ENCODE results near the gene TMC2.
"Not testable (repeated sequence)": the region's sequence is repeated elsewhere in the genome, so short reads cannot be mapped to it uniquely, and the experiment has no call there.

The TMC2 gene

DNA sequence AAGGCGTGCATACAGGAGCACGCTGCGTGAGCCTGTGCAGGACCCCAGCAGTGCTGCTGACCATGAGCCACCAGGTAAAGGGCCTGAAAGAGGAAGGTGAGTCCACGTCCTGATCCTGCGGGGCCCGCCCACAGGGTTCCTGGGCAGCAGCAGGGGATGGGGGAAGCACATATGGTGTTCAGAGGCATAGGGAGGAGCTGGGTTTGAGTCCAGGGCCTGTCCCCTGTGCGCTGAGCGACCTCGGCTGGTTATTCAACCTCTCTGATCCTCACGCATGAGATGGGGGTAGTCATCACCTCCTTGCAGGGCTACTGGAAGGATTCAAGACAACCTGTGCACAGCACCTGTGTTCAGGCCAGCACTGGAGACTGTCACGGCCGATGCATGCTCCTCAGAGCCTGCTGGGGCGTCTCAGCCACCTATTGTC lies at the start of gene TMC2:
TMC2 (plus strand) TSS at position 14 of the 427 bp plus-strand sequence; CDS start at position 63, 49 bp downstream.
- DNase-seq, result no peak

DNA sequence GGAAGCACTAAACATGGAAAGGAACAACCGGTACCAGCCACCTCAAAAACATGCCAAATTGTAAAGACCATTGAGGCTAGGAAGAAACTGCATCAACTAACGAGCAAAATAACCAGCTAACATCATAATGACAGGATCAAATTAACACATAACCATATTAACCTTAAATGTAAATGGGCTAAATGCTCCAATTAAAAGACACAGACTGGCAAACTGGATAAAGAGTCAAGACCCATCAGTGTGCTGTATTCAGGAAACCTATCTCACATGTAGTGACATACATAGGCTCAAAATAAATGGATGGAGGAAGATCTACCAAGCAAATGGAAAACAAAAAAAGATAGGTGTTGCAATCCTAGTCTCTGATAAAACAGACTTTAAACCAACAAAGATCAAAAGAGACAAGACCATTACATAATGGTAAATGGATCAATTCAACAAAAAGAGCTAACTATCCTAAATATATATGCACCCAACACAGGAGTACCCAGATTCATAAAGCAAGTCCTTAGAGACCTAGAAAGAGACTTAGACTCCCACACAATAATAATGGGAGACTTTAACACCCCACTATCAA lies 33.5 kb upstream of the TMC2 start:
- not testable (repeated sequence) for DNase-seq

GRCh38 chr20:2504803-2505202 lies 31.6 kb upstream of the TMC2 start:
- DNase-seq, result not testable (repeated sequence)

- not testable (repeated sequence) for DNase-seq
Measured at GRCh38 chr20:2506426-2506825, 29.9 kb upstream of the TMC2 start.

DNA sequence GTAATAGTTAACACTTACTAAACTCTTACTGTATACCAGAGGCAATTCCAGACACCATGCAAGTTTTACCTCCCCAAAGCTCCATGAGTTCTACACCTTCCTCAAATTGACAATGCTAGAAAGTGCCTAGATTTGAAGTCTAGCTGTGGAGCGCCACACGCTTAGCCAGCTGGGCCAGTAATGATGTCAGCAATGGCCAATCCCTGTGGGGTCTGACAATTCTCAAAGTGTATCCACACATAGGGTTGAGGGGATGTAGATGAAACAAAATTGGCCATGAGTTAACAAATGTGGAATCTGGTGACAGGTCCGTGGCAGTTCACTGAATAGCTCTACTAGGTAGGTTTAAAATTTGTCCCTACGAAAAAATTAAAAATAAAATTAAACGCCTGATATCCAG lies 28.9 kb upstream of the TMC2 start:
- DNase-seq, result no peak

DNA sequence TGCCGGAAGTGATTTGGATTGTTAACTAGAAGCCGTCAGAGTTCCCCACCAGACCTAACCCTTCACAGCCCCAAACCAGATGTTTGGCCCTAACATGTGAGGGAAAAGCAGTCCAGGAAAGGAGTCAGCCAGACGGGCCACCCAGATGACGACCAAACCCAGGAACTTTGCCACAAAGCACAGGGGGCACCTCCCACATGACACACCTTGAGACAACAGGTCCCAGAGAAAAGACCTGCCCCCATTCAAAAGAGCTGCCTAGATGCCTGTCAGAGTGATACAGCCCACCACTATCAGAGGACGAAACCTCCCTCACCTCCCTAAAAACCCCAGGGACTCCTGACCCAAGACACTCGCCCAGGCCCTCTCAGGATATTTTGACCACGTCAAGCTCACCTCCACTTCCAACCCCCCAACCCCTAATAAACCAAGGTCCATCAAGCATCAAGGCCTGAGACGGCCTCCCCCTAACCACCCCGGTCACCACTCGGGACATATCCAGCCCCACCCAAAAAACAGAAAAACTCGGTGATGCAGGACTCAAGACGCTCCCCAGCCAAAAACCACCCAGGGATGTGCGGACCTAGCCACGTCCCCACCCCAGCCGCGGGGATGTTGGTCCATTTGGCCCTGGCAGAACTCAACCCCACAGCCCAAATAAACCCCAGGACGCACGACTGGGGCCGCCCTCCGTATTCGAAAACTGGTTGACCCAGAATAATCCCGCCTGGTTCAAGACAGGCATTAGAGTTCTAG lies 28.3 kb upstream of the TMC2 start:
- peak; percentile 43 for DNase-seq

GRCh38 chr20:2508631-2509467 lies 27.5 kb upstream of the TMC2 start, which contains the start of gene ZNF343:
TSS of gene ZNF343 (minus strand) at chr20:2508915. CDS start at chr20:2493895, 15,020 bp downstream.
- peak; percentile 90 for DNase-seq

DNA sequence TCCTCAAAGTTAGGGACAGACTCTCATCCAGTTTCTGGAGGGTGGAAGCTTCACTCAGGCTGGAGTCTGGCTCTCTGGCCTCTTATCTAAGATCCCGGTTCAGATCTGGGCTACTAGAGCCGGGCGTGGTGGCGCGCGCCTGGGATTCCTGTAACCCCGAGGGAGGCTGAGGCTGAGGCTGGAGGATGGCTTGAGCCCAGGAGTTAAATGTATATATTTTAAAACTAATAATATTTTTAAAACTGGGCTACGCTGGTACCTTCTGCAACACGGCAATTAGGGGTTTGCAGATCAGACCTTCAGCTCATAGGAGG lies 26.9 kb upstream of the TMC2 start:
- DNase-seq, result peak; percentile 23

GRCh38 chr20:2509794-2510193 lies 26.6 kb upstream of the TMC2 start:
- no peak for DNase-seq

- DNase-seq, result no peak
Measured at GRCh38 chr20:2515203-2515602, 21.2 kb upstream of the TMC2 start.

DNA sequence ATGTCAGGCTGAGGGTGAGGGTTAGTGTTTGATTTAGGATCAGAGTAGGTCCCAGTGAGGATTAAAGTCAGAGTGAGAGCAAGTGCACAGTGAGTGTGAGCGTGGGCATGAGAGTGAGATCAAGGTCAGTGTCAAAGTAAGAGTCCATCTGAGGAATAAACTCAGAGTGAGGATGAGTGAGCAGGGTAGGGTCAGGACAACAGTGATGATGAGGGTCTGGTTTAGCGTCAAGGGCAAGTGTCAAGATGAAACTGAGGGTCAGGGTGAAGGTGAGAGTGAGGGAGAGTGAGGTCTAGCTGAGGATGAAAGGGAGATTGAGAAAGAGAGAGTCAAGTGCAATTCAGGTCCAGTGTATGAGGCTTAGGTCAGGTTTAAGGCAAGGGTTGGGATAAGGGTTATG lies 20.0 kb upstream of the TMC2 start:
- DNase-seq, result no peak

- DNase-seq, result no peak
Measured at GRCh38 chr20:2518096-2518495, 18.3 kb upstream of the TMC2 start.

- DNase-seq, result no peak
Measured at GRCh38 chr20:2518558-2518957, 17.8 kb upstream of the TMC2 start.

DNA sequence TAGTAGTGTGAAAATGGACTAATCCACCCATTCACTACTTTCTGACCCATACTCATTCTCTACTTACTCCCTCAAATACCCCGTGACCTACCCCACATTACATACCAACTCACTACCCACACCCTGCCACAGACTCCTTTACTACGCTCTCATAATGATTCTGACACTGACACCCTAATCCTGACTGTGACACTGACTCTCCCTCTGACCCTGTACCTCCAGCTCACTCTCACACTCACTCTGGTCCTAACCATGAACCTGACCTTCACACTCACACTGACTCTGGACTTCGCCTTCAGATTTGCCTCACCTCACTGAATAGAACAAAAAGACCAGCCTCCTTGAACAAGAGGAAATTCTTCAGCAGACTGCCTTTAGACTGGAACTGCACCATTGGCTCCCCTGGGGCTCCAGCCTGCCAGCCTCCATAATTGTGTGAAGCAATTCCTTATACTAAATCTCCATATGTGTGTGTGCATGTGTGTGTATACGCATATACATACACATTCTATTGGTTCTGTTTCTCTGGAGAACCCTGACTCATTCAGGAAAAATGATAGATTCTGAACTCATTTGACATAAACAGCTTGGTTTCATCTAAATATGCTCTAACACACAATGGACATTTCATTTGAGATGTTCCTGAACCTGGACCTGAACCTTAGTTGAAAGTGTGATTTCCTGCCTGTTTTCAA lies 17.1 kb upstream of the TMC2 start:
- no peak for DNase-seq

GRCh38 chr20:2520617-2521016 lies 15.8 kb upstream of the TMC2 start:
- no peak for DNase-seq

DNA sequence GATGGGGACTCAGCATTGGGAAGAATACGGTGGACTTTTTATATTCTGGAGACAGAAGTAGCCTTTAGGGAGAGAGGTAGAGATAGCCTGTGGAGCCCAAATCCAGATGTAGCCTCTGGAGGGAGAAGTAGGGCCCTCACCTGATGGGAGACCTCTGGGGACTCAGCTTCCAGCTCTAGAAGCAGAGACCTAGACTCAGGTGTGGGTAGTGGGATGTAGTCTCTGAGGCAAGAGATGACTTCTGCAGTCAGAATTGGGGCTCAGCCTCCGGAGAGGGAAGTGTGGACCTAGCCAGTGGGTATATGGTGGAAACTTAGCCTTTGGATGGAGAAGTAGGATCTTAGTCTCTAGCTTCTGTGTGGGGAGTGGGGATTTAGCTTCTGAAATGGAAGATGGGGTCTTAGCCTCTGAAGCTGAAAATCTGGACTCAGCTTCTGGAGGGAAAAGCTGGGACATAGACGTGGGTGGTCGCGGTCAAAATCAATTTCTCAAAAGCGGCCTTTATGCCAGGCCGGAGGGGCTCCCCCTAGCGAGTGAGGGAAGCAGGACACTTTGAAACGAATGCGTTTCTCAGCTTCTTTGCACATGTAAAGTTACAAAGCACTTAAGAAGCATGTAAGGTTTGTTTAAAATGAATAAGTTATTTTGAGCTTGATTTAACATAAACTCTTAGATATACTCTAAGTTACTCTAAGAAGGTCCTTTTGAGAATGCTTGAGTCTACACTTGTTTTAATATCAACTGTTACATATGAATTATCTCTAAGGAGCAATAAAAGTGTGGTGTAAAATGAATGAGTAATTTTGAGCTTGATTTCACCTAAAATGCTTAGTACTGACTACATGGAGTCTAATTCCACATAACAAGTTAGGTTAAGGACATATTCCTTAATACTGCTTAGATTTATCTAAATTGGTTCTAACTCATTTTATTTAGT lies 14.7 kb upstream of the TMC2 start:
- DNase-seq, result peak; percentile 36

DNA sequence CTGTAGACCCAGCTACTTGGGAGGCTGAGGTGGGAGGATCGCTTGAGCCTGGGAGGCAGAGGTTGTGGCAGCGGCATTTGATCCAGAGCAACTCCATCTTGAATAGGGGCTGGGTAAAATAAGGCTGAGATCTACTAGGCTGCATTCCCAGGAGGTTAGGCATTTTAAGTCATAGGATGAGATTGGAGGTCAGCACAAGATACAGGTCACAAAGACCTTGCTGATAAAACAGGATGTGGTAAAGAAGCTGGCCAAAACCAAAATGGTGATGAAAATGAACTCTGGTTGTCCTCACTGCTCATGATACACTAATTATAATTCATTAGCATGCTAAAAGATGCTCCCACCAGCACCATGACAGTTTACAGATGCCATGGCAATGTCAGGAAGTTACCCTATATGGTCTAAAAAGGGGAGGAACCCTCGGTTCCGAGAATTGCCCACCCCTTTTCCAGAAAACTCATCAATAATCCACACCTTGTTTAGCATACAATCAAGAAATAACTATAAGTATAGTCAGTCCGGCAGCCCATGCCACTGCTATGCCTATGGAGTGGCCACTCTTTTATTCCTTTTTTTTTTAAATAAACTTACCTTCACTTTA lies 13.4 kb upstream of the TMC2 start:
- DNase-seq, result not testable (repeated sequence)

DNA sequence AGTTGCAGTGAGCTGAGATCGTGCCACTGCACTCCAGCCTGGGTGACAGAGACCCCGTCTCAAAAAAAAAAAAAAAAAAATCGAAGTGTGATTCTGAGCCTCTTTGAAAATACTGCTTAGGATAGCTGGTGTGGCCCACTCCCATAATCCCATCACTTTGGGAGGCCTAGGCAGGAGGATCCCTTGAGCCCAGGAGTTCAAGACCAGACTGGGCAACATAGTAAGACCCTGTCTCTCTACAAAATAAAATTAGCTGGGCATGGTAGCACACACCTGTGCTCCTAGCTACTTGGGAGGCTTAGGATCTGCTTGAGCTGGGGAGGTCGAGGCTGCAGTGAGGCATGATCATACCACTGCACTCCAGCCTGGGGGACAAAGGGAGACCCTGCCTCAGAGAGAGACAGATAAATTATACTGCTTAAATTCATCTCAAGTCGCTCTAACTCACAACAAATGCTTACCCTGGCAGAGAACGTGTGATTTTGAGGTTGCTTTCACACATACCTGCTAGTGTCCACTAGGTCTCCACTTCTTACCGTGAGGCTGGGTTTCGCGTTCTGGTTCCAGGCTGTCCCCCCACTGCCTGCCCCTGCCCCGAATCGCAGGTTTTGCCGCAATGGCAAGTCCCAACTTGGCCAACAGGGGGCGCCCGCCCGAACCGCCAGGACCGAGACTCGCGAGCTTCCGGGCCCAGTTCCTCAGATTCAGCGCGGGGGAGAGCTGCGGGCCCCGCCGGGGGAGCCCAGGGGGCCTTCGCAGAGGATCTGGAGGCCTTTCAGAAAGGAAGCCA lies 12.3 kb upstream of the TMC2 start:
- DNase-seq, result peak; percentile 92

- peak; percentile 76 for DNase-seq
Measured at GRCh38 chr20:2524709-2525506, 11.5 kb upstream of the TMC2 start.

- not testable (repeated sequence) for DNase-seq
Measured at GRCh38 chr20:2526218-2526583, 10.2 kb upstream of the TMC2 start.
